Endodermal cell (in vitro differentiated cells): ENCODE measurements around the gene STK32B. TPM values are rescaled to one million over a fixed set of nuclear protein-coding genes. Genes with fewer than 3 reads are reported as not detected.
A peak's percentile ranks its signal among the peaks of the same experiment; 100 is the strongest.

Source experiments
- DNase-seq: peaks from one replicate; pipeline ENCODE4 v3.0.0-alpha.2; 2017
- H3K27ac ChIP-seq: 2 replicates; pipeline ENCODE4 v1.5.1; 2013; ENCODE audit warnings: mild to moderate bottlenecking, low read depth, low read length, moderate library complexity
- H3K27me3 ChIP-seq: 2 replicates; pipeline ENCODE4 v1.6.1; 2013; ENCODE audit warnings: mild to moderate bottlenecking, low read length, moderate library complexity; ENCODE audit not compliant: insufficient read depth, control insufficient read depth, poor library complexity, severe bottlenecking
- H3K36me3 ChIP-seq: 2 replicates; pipeline ENCODE4 v1.7.0; 2013; ENCODE audit warnings: mild to moderate bottlenecking, low read length, moderate library complexity; ENCODE audit not compliant: control insufficient read depth, insufficient read depth
- H3K4me1 ChIP-seq: one replicate; pipeline ENCODE4 v1.7.0; 2013; ENCODE audit warnings: low read length; ENCODE audit not compliant: control insufficient read depth, insufficient read depth
- H3K4me3 ChIP-seq: 2 replicates; pipeline ENCODE4 v1.5.1; 2013; ENCODE audit warnings: mild to moderate bottlenecking, low read length, moderate library complexity
- H3K9ac ChIP-seq: 2 replicates; pipeline ENCODE4 v1.6.1; 2013; ENCODE audit warnings: mild to moderate bottlenecking, low read length, moderate library complexity; ENCODE audit not compliant: poor library complexity, severe bottlenecking; ENCODE audit errors: extremely low read depth
- H3K9me3 ChIP-seq: 2 replicates; pipeline ENCODE4 v1.6.1; 2013; ENCODE audit warnings: mild to moderate bottlenecking, low read length, moderate library complexity; ENCODE audit not compliant: control insufficient read depth
- H3K27ac Mint-ChIP-seq: 2 replicates; pipeline ENCODE4 v1.8.0; 2020; ENCODE audit warnings: mixed read lengths
- H3K27me3 Mint-ChIP-seq: 2 replicates; pipeline ENCODE4 v1.8.0; 2021; ENCODE audit warnings: mild to moderate bottlenecking, mixed read lengths; ENCODE audit not compliant: insufficient read depth
- H3K36me3 Mint-ChIP-seq: 2 replicates; pipeline ENCODE4 v1.8.0; 2020; ENCODE audit warnings: low read depth, mixed read lengths
- H3K4me1 Mint-ChIP-seq: 2 replicates; pipeline ENCODE4 v1.8.0; 2020; ENCODE audit warnings: mixed read lengths
- H3K4me3 Mint-ChIP-seq: 2 replicates; pipeline ENCODE4 v1.8.0; 2020; ENCODE audit warnings: mild to moderate bottlenecking, moderate library complexity, mixed read lengths
- H3K9me3 Mint-ChIP-seq: 2 replicates; pipeline ENCODE4 v1.8.0; 2020; ENCODE audit warnings: mild to moderate bottlenecking, mixed read lengths
- WGBS, 2 experiments: methylation state at CpG; one replicate each; pipeline versions ENCODE4 v1.1.5 to v1.1.7; 2013; ENCODE audit warnings: missing lambda C conversion rate in 2 of 2, mixed read lengths in 1 of 2; ENCODE audit not compliant: insufficient coverage in 1 of 2, insufficient read length in 1 of 2; 5-methylcytosine and 5-hydroxymethylcytosine counted together
- total RNA-seq, 2 donors: library from RNA; stranded (reverse); fragmentation: NEBNext Ultra II Directional in 1 of 2; extraction: Animal tissue kit (Norgen Biotek cat#: 25700) in 1 of 2; gene quantifications; 2 replicates in 1 of 2; 3 replicates in 1 of 2; pipeline ENCODE4 v1.2.1, GENCODE V29; 2021
- TF ChIP-seq, protein P1 (sequence below): fragments of 200-600 bp; sonication (generic); conservative IDR thresholded peaks from 2 replicates; pipeline ENCODE4 v1.5.0; 2021; ENCODE audit warnings: antibody characterized with exemption, mild to moderate bottlenecking

STK32B gene
- total RNA-seq, 2 donors from 2014 or later = 1.4 to 1.5 TPM

DNA sequence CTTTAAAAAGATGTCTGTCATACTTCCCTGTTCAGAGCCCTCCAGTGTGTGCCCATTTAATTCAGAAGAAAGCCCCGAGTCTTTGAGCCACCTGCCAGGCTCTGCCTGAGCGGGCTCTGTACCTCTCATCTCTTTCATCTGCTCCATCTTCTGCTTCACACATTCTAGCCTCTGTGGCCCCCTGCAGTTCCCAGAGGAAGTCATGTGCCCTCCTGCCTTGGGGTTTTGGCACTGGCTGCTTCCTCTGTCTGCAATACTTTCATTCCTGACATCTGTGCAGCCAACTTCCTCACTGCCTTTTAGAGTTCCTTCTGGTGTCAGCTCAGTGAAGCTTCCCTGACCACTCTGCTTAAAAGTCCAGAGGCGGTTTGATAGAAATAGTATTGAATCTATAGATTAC is 6.2 kb upstream of the STK32B start:
- TF ChIP-seq, protein P1, sequence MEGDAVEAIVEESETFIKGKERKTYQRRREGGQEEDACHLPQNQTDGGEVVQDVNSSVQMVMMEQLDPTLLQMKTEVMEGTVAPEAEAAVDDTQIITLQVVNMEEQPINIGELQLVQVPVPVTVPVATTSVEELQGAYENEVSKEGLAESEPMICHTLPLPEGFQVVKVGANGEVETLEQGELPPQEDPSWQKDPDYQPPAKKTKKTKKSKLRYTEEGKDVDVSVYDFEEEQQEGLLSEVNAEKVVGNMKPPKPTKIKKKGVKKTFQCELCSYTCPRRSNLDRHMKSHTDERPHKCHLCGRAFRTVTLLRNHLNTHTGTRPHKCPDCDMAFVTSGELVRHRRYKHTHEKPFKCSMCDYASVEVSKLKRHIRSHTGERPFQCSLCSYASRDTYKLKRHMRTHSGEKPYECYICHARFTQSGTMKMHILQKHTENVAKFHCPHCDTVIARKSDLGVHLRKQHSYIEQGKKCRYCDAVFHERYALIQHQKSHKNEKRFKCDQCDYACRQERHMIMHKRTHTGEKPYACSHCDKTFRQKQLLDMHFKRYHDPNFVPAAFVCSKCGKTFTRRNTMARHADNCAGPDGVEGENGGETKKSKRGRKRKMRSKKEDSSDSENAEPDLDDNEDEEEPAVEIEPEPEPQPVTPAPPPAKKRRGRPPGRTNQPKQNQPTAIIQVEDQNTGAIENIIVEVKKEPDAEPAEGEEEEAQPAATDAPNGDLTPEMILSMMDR = no peak
- Mint-ChIP-seq H3K4me1 (no peaks in the 10 kb centered on the region), H3K27ac (no peak overlapping the region), H3K9me3 (peaks cover 8% of the 10 kb centered on the region), H3K36me3 (no peaks in the 10 kb centered on the region), H3K4me3 (no peak overlapping the region), H3K27me3 (peaks cover 5% of the 10 kb centered on the region)
- H3K27ac ChIP-seq = no peak overlapping the region
- no peaks in the 10 kb centered on the region for H3K27me3 ChIP-seq
- H3K9me3 ChIP-seq = no peaks in the 10 kb centered on the region
- no peaks in the 10 kb centered on the region for H3K4me1 ChIP-seq
- no peak overlapping the region for H3K4me3 ChIP-seq
- WGBS, 2 experiments = 86 to 91% methylated on average over 1 to 3 of the region's 3 CpGs
- H3K9ac ChIP-seq = no peak overlapping the region
- no peaks in the 10 kb centered on the region for H3K36me3 ChIP-seq
- DNase-seq = no peak

DNA sequence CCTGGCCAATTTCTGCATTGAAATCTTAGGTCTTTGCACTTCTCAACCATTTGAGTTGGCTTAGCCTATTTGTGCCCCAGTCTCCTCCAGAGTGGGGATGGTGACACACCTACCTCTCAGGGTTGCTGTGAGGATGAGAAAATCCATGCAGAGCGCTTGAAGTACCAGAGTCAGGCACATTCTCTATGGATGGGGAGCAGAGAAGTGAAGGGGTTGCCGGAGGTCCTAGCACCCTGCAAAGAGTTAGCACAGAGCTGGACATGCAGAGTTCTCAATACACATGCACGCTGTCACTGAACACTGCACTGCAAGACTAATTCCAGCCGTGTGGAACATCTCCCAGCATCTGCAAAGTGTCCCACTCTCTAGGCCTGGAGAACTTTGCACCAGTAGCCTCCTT is 2.6 kb upstream of the STK32B start:
- Histone ChIP-seq H3K9ac (no peak overlapping the region), H3K4me1 (peaks cover 3% of the 10 kb centered on the region), H3K27ac (no peak overlapping the region), H3K36me3 (no peaks in the 10 kb centered on the region), H3K9me3 (no peaks in the 10 kb centered on the region), H3K27me3 (peaks cover 31% of the 10 kb centered on the region), H3K4me3 (no peak overlapping the region)
- peaks cover 38% of the 10 kb centered on the region for H3K27me3 Mint-ChIP-seq
- TF ChIP-seq, protein P1 = no peak
- H3K4me3 Mint-ChIP-seq = no peak overlapping the region
- peaks cover 7% of the 10 kb centered on the region for H3K4me1 Mint-ChIP-seq
- no peak overlapping the region for H3K27ac Mint-ChIP-seq
- peaks cover 8% of the 10 kb centered on the region for H3K9me3 Mint-ChIP-seq
- DNase-seq = no peak
- no peaks in the 10 kb centered on the region for H3K36me3 Mint-ChIP-seq
- 93 to 98% methylated on average over 4 of the region's 4 CpGs for WGBS, 2 experiments

DNA sequence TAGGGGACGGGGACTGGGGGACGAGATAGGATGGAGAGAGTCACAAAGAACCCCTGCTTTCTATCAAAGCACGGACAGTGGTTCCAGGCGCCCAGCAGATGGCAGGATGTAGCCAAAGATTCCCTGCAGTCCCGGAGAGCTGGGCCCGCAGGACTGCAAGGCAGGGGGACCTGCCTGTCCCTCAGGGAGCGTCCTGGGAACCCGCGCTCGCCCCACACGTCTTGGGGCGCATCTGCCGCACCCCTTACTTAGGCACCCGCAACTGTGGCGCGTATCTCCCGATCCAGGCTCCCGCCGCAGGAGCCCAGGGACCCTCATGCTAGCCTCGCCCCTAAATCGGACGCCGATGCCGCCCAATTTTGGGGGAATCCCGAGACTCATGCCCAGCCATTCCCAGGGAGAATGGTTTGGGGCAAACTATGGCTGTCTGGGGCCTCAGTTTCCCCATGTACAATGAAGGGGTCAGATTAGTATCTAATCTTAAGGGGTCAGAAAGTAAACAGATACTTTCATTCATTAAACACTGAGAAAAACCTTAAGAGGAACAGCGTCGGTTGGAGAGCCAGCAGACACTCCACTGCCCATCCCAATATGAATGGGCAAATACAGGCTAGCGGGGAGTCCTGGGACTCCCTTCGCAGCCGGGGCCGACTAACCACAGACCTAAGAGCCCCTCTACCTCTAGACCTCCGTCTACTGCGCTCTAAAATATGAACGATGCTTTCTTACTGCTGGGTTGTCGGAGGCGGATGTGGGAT is 581 bp upstream of the STK32B start:
- Mint-ChIP-seq H3K4me1 (peaks cover 7% of the 10 kb centered on the region), H3K27ac (no peak overlapping the region), H3K27me3 (peaks cover 48% of the 10 kb centered on the region), H3K9me3 (peaks cover 6% of the 10 kb centered on the region), H3K4me3 (peak overlapping the region; percentile 69), H3K36me3 (no peaks in the 10 kb centered on the region)
- DNase-seq = peak; percentile 91
- H3K4me1 ChIP-seq = peaks cover 3% of the 10 kb centered on the region
- 1 to 6% methylated on average over 18 to 36 of the region's 36 CpGs for WGBS, 2 experiments
- H3K27me3 ChIP-seq = peaks cover 41% of the 10 kb centered on the region
- no peaks in the 10 kb centered on the region for H3K9me3 ChIP-seq
- peak overlapping the region; percentile 84 for H3K4me3 ChIP-seq
- H3K27ac ChIP-seq = no peak overlapping the region
- H3K9ac ChIP-seq = peak overlapping the region; percentile 28
- H3K36me3 ChIP-seq = no peaks in the 10 kb centered on the region
- TF ChIP-seq, protein P1 = peak; percentile 91
